Brain microvascular endothelial cell (primary cell): ENCODE measurements around the gene BEAN1.
A peak's percentile ranks its signal among the peaks of the same experiment; 100 is the strongest.

Experiments used
- DNase-seq: peaks from one replicate; pipeline ENCODE4 v3.0.0-alpha.2; 2020
- H3K27ac ChIP-seq: fragments of 250-450 bp; sonication (Bioruptor Pico); 2 replicates; pipeline ENCODE4 v1.5.1; 2020; ENCODE audit warnings: mild to moderate bottlenecking, moderate library complexity
- H3K27me3 ChIP-seq: fragments of 250-450 bp; sonication (Bioruptor Pico); replicated peaks from 2 replicates; pipeline ENCODE4 v1.5.1; 2020; ENCODE audit warnings: mild to moderate bottlenecking
- H3K36me3 ChIP-seq: fragments of 250-450 bp; sonication (Bioruptor Pico); replicated peaks from 2 replicates; pipeline ENCODE4 v1.5.1; 2020; ENCODE audit warnings: mild to moderate bottlenecking
- H3K4me3 ChIP-seq: 2 replicates; pipeline ENCODE4 v1.5.1; 2011; ENCODE audit warnings: low read depth, mild to moderate bottlenecking, control low read depth, low read length, moderate library complexity
- in situ Hi-C: cut with HindIII; loops from 2 replicates; pipeline ENCODE4 v1.10.0; 2017; ENCODE audit warnings: low sequenced_read_pairs, low pct_ligation_motif_present
- TF ChIP-seq, protein P1 (sequence below): IDR thresholded peaks from 2 replicates; pipeline ENCODE4 v1.5.1; 2011; ENCODE audit warnings: low read depth, mild to moderate bottlenecking, moderate library complexity, low read length, control low read depth, inconsistent platforms; ENCODE audit errors: missing control alignments

BEAN1 gene

GRCh38 chr16:66516808-66517585 is 89.9 kb downstream of the BEAN1 start:
- TF ChIP-seq, protein P1, sequence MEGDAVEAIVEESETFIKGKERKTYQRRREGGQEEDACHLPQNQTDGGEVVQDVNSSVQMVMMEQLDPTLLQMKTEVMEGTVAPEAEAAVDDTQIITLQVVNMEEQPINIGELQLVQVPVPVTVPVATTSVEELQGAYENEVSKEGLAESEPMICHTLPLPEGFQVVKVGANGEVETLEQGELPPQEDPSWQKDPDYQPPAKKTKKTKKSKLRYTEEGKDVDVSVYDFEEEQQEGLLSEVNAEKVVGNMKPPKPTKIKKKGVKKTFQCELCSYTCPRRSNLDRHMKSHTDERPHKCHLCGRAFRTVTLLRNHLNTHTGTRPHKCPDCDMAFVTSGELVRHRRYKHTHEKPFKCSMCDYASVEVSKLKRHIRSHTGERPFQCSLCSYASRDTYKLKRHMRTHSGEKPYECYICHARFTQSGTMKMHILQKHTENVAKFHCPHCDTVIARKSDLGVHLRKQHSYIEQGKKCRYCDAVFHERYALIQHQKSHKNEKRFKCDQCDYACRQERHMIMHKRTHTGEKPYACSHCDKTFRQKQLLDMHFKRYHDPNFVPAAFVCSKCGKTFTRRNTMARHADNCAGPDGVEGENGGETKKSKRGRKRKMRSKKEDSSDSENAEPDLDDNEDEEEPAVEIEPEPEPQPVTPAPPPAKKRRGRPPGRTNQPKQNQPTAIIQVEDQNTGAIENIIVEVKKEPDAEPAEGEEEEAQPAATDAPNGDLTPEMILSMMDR: no peak
- no peak overlapping the region for H3K4me3 ChIP-seq

DNA sequence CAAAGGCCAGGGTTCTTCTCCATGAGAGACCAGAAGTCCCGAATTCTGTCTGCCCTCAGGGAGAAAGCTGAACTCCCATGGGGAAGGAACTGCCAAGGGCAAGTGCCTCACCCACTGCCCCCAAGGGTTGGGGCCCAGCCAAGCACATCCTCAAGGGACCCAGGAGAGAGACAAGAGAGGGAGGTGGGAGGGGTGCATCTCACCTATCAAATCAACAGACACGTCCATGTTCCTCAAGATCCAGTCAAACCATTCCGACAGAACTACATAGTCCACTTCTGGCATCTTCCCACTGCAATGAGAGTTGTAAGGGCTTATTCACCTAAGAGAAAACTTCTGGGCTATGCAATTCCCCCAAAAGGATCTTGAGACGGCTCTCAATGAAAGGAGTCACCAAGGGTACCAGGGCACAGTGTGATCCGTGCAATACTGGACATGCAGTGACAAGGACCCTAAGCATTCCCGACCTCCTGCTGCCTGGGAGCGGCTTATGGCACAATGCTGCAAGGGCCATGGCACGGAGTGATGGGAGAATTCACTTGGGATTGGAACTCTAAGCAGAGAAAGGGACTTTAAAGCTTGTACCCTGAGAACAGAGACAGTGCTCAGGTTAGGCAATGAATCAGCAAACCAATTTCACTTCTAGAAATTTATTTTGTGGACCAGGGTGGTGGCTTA is 90.6 kb downstream of the BEAN1 start:
- no peaks in the 10 kb centered on the region for H3K27me3 ChIP-seq
- peak overlapping the region; percentile 67 for H3K27ac ChIP-seq
- H3K4me3 ChIP-seq: no peak overlapping the region
- TF ChIP-seq, protein P1: no peak
- in situ Hi-C loops: no loop called here
- no peak for DNase-seq
- no peaks in the 10 kb centered on the region for H3K36me3 ChIP-seq

More at GRCh38 chr16:66516808-66517585, 89.9 kb downstream of the BEAN1 start:
- in situ Hi-C loops: no loop called here
- Histone ChIP-seq H3K36me3 (no peaks in the 10 kb centered on the region), H3K27me3 (no peaks in the 10 kb centered on the region), H3K27ac (peak overlapping the region; percentile 67)
- peak; percentile 97 for DNase-seq

DNA sequence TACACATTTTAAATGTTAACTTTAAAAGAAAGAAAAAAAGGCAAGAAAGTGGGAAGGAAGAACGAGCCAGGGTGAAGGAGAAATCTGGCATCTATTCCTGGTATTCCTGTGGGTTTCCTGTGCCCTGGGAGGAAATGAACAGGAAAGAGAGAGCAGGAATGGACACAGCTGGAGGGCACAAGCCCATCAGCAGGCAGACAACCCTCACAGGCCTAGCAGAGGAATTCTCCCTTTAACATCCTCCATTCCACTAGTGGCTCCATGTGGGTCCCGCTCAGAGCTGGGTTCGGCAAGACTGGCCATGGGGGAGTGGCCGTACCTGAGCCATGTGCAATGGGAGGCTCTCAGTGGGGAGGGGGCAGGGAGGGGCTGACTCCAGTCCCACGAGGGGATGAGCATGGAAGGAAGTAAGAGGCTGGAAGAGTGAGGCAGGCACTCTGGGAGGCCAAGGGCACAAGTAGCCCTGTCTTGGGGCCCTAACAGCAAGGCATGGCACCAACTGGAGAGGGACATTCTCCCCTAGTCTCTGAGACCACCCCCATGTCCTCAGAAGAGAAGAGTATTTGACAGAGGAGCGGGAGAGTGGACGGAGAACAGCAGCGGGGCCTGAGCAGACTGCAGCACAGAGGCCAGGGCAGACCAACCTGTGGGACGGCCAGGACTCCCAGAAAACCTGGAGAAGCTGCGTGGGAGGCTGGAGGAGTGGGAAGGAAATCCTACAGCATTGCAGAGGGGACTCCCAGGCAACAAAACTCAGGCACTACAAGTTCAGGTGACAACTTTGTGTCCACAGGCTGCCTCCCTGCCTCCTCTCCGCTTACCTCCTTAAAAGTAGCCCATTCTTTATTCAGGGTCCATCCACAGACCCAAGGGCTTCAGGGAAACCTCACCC is 92.6 kb downstream of the BEAN1 start:
- in situ Hi-C loops: no loop called here
- no peaks in the 10 kb centered on the region for H3K36me3 ChIP-seq
- H3K27ac ChIP-seq: no peak overlapping the region
- no peak for DNase-seq
- TF ChIP-seq, protein P1: no peak
- no peak overlapping the region for H3K4me3 ChIP-seq
- no peaks in the 10 kb centered on the region for H3K27me3 ChIP-seq

DNA sequence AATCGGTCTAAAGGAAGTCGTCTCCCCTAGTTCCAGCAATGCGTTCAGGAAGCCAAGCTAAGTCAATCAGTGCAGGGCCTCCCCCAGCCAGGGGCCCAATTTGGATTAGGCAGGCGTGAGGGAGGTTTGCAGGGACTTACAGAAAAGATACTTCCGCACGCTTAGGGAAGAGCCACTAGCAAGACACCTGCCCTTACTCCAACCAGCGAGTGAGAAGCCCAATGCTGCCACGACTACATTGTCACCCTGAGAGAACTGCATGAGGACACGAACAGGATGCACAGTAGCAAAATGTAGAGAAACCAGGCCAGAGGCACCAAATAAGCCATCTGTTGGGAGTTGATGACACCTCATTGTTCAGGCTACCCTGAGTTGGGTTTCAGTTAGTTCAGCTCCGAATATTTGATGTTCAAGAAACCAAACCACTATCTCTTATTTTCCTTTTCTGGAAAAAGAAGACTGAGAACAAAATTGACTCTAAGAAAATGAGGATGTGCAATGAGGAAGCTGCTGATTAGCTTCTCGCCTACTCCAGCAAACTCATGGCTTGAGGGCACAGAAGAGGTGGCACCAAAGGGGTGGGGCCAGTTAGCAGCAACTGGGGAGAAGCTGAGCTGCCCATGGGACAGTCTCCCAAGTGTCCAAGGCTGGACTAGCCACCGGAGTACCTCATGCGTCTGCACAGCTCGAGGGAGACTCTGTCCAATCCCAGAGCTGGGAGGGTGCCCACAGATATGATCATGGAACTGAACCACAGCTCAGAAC is 93.5 kb downstream of the BEAN1 start:
- no peak for DNase-seq
- Histone ChIP-seq H3K36me3 (no peaks in the 10 kb centered on the region), H3K27me3 (no peaks in the 10 kb centered on the region), H3K27ac (no peak overlapping the region), H3K4me3 (no peak overlapping the region)
- in situ Hi-C loops: no loop called here
- TF ChIP-seq, protein P1: no peak

DNA sequence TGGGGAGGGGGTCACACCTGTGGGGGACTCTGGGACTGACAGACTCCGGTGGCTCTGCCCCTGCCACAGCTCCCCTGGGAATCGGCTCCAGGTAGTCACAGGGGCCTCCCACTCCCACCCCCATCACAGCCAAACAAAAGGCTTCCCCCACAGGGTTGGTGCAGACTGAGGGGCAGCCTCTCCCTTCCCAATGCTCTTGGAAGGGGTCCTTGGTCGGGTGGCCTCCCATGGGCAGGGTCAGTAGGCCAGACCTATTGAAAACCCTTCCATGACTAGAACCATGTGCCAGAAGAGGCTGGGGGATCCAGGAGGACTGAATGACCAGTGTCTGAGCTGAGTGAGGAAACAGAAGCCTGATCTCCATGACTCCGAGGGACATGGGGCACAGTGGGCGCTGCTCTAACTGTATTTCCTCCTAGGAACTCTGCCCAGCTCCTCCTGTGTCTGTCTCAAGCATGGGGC is 94.2 kb downstream of the BEAN1 start:
- no peaks in the 10 kb centered on the region for H3K27me3 ChIP-seq
- peak overlapping the region; percentile 8 for H3K27ac ChIP-seq
- no peak for DNase-seq
- in situ Hi-C loops: no loop called here
- TF ChIP-seq, protein P1: no peak
- H3K36me3 ChIP-seq: no peaks in the 10 kb centered on the region
- H3K4me3 ChIP-seq: no peak overlapping the region
